ENCODE data around the gene SLC6A6.

Gene SLC6A6

GRCh38 chr3:14438929-14439328 is 36.5 kb downstream of the SLC6A6 start:
- no peak for ATAC-seq

DNA sequence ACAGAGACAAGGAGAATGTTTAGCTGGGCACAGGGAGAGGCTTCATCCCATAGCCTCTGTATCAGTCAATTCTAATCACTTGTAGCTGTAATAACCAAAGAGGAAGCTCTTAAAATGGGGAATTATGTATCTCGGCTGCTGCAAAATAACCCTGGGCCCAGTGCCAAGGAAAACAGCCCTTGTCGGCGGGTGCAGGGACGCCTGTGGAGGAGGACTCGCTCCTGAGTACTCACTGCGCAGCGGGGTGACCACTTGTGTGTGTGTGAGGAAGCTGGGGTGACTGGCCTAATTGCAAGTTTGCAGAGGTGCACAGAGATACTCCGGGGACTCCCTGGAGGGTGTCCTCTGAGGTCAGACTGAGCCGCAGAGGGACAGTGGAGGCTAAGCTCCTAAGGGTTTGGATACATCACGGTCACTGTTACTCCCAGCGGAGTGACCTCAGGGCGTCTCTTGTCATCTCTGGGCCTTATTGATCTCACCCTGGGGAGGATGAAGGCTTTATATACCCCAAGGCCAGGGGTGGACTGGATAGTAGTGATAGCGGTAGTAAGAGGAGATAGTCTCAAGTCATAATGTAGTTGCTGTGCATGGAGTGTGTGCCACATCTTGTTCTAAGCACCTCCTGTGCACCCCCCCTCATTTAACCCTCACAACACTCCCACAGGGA is 37.2 kb downstream of the SLC6A6 start:
- no peak for ATAC-seq

DNA sequence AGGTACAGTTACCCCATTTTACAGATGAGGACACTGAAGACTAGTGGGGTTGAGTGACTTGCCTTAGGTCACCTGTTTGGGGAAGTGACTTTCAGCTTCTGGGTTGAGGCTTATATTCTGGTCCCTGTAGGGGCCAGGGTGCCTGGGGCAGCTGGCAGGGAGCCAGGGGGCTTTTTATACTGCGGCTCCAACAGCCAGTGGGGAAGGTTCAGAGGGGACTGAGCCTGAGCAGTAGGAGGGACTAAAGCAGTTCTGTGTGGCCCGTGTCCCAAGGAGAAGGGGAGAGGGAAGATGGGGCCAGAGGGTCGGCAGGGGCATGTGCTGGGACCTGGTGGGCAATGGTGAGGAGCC is 37.7 kb downstream of the SLC6A6 start:
- peak in 1 of 2 donors; percentile 9 for ATAC-seq

DNA sequence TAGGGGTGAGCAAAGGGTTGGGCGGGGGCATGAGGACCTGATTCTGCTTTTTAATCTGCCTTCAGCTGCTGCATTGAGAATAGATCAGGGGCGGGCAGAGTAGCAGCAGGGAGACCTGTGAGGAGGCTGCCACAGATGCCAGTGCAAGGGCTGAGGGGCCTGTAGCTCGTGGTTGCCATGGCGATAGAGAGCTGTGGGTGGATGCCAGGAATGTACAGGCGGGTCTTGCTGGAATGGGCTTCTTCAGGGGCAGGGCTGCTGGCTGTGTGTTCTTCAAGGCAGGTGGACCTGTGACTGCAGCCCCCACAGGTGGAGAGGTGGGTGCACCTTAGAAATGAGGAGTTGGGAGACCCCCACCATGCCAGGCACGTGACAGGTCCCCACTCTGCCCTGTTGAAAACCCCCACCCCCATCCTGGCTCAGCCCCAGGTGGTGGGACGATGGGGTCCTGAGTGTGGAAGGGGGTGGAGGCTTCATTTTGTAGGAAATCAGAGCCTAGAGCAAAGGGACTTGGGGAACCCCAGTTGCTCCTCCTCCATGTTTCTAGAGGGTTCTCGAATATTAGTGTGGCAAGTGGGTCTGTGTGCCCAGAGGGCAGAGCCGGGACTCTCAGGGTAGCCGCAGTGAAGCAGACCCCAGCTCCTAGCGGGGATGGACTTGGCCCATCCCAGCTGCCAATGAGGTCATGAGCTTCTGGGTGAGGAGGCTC is 38.3 kb downstream of the SLC6A6 start:
- no peak for ATAC-seq

DNA sequence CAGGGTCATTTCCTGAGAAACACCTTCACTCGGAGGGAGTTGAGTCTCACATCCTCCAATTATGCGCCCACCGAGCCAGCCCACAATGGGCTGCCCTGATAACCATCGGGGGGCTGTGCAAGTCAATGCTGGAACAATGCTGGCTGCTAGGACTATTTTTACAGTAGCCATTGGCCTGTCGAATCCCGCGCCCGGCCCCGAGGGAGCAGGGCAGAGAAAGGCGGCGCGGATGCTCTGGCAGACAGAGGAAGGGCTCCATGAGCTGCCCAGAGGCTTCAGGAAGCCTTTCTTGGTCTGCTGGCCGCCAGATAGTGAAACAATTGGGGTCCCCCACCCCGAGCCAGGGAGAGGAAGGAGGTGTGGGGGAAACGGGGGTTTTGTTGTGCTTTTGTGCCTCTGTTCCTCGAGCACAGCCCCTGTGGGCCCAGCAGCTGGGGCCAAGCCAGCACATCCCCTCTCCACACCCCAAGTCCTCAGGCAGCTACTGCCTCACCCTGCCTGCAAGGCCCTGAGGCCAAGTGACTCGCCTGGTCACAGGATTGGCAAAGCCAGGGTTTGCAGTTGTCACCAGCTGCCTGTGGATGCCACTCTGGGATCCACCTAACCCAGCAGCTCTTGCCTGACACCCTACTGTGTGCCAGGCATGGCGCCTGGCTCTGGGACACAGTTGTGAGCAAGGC is 39.0 kb downstream of the SLC6A6 start:
- no peak for ATAC-seq

- ATAC-seq: no peak
Observed at GRCh38 chr3:14441920-14442300, 39.5 kb downstream of the SLC6A6 start.

DNA sequence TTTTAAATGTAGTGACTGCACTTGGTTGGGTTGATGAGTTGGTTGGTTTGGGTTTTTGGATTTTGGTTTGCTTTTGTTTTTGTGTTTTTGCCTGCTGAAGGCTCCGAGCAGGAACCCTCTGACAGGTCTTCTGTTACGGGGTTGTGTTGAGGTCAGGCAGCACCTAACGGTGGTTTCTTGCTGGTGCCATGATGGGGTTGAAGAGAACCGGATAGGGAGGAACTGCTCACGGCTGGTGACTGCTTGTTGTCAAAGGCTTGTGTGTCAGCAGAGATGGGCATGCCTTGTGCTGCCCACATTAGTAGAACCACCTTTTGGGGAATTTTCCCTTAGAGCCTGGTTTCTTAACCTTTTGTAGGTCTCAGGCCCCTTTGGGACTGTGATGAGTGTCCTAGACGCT is 42.0 kb downstream of the SLC6A6 start:
- ATAC-seq: no peak

GRCh38 chr3:14445773-14446172 is 43.4 kb downstream of the SLC6A6 start:
- no peak for ATAC-seq

GRCh38 chr3:14446988-14447570 is 44.7 kb downstream of the SLC6A6 start:
- no peak for ATAC-seq

DNA sequence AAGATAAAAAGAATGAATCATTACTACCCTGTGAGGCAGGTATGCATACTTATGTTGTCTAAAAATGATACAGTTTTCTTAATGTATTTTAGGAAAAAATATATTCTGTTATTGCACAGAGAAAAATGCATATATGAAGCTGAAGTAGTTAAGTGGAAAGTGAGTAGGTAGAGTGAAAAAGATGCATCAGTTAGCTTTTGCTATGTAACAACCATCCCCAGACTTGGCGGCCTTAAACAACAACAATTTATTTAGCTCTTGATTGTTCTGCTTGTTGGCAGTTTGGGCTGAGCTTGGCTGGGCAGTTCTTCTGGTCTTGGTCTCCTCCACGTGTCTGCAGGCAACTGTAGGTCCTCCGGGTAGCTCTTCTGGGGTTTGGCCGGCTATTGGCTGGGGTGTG is 45.7 kb downstream of the SLC6A6 start:
- ATAC-seq: no peak

DNA sequence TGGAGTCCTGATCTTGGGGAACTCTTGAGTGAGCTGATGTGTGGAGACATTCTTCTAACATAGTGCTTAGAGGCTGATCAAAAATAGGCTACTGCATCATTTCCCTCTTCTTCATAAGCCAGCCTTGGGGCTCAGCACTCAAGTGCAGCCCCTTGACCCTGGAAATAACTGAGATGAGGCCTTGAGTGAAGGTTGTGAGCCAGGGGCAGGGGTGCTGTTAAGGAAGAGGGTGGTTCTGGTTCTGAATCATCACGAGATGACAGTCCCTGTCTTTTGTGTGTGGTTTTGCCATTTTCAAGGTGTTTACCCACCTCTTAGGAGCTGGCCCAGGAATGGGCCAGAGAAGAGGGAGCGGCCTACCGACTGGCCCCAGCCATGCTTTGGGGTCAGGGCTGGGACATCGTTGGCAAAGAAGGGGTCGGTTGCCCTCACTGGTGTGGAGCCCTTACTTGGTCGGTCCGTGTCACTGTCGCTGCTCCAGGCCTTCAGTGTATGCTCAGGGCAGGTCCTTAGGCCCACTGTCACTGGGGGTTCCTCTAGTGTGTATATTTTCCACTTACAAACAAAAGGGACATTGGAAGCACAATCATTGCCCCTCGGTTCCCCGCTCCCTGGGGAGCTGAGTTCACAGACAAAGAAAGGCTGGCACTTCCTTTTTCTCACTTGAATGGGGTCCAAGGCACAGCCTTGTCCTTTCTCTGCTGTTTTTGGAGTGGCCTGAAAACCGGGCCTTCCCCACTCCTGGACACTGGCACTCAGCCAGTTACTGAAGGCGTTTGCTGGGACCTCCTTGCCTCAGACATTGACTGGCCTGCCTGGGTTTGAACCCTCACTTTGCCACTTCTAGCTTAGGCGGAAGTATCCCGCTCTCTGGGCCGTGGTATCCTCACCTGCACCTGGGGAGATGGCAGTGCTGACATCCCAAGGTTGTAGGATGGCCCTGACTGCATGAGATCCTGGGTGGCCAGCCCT is 46.6 kb downstream of the SLC6A6 start:
- ATAC-seq: no peak

- ATAC-seq: no peak
Observed at GRCh38 chr3:14450506-14450905, 48.1 kb downstream of the SLC6A6 start.

DNA sequence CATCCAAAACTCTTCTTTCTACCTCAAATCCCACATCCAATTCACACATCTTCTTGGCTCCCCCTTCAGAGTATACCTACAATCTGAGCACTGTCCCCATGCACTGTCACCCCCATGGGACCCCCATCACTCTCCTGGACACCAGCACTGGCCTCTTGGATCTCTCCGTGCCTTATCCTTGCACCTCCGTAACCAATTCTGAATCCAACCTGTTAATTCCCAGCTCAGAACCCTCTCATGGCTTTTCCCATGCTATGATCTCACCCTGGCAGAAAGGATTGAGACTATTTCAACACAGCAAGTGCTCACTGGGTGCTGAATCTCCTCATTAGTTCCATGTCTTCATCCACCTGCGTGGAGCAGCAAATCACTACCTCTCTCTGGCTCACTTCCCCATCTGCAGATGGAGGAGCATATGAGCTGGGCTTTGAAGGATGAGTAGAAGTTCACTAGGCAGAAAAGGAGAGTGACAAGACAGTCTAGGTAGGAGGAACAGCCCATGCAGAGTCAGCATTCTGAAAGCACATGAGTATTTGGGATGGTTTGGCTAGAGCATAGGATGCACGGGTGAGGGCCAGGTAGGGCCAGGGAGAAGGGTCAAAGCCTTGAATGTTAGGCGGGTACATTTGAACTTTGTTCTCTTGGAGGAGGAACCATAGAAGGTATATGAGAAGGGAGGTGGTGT is 48.7 kb downstream of the SLC6A6 start:
- no peak for ATAC-seq

DNA sequence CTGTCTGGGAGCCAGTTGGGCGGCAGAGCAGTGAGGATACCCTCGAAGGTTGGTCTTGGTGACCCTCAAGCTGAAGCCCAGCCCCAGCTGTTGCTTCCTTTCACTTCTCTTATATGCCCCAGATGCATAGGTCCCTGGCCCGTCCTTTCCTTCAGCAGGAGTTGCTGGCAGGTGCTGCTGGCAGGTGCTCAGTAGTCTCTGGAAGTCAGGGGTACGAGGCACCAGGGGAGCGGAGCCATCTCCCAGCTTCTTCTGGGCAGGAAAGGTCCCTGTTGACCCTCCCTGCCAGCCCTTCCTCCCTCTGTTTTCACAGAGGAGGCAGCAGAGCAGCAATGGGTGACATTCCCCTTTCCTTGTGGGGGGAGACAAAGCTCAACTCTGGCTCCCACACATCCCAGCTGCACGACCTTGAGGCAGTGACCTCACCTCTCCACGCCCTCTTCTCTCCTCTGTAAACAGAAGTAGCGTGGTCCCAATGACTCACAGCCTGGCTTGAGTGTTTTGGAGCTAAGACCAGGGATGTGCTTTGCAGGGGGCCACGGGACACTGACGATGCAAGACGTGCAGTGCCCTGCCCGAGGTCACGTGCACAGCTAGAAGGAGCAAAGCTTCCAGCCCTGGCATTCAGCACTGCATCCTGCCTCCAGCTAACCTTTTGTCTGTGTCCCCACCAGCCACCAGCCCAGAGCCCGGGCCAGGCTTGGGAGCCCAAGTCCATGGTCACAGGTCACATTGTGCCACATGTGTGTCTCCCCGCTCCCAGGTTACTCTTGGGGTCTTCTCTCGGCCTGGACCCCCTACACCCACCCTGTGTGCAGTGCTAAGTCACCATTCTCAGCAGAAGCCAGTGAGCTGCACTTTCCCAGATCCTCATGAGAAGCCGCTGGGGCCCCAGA is 49.7 kb downstream of the SLC6A6 start:
- ATAC-seq: no peak

DNA sequence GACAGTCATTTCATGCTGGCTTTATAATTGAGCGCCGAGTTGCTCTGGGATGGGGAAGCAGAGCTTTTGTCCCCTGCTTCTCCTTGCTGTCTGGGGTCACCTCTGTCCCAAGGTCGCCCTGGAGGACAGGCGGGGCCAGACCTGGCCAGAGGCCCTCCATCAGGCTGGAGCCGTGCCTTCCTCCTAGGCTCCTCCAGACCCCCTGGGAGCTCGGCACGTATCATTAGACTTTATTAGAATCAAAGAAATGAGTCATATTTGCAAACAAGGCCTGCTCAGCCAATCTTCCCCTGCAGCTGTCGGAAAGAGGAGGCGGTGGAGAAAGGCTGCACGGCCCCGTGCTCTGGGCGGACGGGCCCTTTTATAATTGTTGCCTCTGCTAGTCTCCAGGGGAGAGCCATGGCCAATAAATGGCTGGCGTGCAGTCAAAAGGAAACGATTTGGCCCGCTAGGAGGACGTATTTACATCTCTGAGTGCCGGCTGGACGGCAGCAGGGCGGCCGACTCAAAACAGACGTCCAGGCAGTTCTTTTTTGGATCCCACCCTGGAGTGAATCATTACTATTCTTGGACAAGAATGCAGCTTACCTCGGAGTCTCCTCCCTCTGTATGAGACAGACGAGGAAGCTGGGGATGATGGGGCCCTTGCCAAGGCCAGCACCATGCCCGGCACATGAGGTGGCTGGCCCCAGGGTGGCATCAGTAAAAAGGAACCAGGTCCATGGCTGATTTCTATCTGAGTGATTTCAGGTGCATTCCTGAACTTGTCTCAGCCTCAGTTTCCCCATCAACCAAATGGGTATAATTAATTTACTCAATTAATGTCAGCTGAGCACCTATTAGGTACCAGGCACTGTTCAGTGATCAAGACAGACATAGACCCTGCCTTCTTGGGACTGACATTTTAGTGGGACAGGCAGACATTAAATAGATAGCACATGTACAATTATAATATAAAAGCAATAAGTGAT is 50.6 kb downstream of the SLC6A6 start:
- no peak for ATAC-seq

DNA sequence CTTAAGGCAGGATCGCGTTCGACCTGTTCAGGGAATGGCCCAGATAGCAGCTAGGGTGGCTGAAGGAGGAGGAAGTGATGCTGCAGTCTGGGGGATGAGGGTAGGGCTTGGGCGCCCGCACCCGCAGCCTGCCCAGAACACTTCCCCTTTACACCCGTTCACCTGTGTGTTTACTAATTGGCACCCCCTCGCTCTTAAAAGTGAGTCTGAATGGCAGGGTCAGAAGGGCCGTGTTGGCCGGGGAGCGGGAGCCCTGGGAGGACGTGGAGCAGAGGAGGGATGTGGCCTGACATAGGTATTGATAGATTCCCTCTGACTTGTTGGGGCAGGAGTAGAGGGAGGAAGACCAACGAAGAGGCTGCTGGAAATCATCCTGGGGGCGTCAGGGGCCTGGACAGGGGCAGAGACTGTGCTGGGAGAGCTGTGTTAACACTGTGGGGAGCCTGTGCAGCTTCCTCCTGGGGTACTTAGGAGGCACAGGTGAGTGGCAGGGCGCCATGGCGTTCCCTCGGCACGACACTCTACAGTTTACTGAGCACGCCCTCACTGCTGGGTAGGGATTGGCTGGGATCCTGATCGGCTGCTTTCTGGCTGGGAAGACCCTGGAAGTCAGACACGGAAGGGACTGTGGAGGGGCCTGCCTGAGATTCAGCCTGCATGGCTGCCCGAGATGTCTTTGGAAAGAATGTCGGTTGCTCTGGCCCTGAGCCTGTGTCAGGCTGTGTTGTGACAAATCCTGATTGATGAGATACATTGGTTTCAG is 51.7 kb downstream of the SLC6A6 start:
- ATAC-seq: no peak

GRCh38 chr3:14454639-14455310 is 52.4 kb downstream of the SLC6A6 start:
- ATAC-seq: no peak
